ENCODE results near the gene AP5Z1.

AP5Z1 gene

DNA sequence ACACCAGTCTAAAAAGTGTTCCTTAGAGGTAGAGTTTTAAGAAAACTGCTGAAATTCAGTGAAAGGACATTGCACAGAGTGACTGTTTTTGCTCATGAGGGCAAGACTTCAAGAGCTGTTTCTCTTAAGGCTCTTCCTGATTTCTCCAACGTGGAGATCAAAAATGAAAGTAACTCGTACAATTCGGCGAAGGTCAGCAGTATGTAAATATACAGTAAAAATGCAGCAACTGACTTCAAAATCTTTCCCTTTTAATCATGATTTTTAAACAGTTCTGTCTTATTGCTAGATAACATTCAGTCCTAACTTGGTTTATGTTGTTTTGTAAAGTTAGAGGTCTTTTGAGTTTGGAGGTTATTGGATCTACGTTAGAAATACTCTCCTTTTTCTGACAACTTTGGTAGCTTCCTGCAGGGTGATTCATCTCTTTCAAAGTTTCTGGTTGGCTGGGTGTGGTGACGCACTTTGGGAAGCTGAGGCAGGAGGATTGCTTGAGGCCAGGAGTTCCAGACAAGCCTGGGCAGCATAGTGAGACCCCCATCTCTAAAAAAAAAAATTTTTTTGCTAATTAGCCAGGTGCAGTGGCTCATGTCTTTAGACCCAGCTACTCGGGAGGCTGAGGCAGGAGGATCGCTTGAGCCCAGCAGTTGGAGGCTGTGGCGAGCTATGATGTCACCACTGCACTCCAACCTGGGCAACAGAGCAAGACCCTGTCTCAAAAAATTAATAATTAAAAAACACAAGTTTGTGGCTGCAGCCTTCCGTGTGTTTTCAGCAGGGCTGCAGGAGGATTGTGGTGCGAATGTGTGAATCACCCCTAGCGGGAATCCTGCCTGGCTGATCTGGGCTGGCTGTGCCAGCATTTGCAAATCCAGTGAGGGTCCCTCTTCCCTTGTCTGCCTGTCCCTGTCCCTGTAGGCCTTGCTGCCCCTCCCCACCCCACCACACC lies 29.2 kb upstream of the AP5Z1 start:
- peak; percentile 76 for DNase-seq

DNA sequence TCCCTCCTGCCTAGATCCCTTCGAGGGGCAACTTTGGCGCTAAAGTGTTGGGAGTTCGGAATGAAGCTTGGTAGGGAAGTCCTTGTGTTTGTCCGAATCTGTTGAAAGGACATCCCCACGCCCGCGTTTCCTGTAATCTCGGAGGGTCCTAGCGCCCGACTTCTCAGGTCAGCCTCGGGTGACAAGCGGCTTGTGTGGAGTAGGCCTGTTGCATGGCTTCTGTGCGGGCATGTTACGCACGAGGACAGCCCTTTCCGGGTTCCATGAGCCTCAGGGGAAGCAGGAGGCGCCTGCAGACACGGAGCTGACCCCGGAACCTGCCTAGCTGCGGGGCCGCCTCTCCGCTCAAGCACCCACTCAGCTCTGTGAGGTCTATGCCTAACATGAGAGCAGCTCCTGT lies 28.4 kb upstream of the AP5Z1 start:
- DNase-seq, result no peak

DNA sequence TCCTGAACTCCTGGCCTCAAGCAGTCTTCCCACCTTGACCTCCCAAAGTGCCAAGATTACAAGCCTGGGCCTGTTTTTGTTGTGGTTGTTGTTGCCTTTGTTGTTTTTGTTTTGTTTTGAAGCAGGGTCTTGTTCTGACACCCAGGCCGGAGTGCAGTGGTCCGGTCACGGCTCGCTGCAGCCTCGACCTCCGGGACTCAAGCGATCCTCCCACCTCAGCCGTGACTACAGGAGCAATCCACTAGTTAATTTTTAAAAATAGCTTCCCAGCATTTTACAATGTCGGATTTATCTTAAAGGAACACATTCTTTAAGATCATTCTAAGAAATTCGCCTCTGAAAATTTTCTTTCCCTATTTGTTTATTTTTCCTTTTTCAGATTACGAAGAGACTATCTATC lies 27.7 kb upstream of the AP5Z1 start:
- DNase-seq, result no peak

DNA sequence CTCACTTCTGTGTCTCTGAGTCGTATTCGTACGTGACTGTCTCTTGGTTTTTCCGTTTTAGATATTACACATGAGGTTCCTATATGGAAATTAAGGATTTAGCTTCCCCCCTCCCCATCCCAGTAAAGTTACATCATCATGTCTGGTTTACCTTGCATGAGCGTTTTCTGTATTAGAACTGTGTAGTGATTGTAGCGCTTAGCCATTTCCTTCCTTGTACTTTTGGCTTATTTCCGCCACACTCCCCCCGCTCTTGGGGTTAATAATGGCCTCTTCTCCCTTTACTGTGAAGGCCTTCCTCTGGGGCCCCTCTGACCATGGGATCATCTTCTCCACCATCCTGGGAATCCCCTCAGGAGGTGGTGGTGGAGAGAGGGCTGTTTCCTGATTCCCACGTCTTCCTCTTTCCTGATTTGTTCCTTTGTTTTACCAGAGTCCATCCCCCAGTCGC lies 27.2 kb upstream of the AP5Z1 start:
- DNase-seq, result no peak

DNA sequence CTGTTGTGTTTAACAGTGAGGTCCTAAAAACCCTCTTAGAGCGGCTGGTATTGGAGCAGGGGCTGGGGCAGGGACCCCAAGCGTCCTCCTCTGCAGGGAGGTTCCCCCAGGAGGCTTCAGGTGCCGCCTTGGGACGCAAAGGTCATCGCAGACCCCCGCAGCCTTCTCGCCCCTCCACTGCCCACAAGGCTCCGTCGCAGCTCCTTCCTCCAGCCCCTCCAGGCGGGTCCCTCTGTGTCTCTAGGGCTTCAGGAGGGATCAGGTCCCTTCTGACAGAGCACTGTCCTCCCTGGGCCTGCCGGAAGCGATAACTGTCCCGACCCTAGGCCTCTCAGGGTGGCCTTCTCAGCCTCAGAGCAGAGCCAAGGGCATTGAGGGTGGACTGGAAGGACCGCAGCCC lies 26.1 kb upstream of the AP5Z1 start:
- DNase-seq, result no peak

DNA sequence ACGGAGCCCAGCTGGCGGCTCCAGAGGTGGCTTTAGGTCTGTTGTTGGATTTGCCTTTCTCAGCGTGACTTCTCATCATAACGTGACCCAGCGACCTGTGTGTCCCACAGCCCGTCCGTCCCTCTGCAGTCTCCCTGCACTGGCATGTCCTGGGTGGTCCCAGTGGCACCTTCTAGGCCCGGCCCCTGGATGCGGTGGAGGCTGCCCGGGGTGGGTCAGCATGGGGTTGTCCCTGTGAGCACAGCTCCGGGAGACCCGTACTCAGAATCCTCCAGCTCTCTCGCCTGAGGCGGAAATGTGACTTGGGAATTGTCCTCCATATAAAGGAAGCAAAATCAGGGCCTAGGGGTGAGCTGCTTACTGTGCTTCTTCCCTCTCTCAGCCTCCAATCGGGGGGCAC lies 25.6 kb upstream of the AP5Z1 start:
- DNase-seq, result no peak

DNA sequence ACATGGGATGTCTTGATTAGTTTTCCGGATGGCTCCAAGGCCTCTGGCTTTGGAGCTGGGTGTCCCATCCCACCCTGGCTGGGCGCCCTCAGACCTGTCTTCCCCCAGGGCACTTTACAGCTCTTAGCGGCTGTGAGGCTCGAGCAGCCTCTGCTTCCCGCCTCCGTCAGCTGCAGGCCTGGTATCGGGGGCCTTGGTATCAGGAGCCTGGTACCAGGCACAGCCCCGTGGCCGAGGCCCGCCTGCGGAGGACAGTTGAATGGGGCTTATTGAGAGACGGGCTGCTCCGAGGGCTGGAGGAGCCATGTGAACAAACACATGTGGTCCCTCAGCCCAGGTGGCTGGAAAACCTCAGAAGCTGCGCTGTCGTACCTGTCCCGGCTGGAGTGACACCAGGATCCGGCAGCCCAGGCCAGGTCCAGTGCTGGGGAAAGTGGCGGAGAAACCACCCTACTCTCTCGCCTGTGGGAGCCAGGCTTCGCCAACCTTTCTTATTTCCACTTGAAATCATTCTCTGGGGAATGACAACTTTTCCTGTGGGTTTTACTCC lies 23.9 kb upstream of the AP5Z1 start:
- no peak for DNase-seq

DNA sequence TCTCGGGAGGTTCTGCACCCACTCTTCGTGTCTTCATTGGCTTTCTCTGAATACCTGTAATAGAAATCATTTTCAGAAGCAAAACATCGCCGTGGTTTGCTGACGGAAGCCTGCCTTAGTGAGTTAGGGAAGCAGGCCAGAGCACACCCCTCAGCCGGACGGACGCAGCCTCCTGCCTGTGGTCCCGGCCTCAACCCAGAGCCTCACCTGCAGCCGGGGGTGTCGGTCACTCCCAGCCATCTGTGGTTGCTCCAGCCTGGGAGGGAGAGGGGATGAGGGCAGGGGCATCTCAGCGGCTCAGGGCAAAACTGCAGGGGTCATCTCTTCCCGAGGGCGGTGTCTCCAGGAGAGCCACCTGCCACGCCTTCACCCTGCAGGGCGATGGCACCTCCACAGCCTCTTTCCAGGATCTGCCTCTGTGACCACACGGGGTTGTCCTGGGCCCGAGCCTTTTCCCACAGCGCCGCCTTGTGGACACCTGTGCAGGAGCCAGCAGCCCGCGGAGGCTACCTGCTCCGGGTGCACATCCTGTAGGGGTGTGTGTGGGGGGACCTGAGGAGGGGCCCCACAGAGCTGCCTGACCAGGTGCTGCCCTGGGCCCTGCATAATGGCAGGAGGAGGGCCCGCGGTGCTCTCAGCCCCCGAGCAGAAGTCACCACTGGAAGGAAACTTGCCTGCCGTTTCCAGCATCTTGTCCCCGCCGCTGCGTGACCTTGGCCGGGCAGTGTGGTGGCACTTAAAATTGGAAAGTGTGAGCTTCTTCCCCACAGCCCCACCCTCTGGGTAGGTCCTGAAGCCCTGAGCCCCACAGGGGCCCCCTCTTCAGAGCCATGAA lies 21.6 kb upstream of the AP5Z1 start:
- peak; percentile 77 for DNase-seq

DNA sequence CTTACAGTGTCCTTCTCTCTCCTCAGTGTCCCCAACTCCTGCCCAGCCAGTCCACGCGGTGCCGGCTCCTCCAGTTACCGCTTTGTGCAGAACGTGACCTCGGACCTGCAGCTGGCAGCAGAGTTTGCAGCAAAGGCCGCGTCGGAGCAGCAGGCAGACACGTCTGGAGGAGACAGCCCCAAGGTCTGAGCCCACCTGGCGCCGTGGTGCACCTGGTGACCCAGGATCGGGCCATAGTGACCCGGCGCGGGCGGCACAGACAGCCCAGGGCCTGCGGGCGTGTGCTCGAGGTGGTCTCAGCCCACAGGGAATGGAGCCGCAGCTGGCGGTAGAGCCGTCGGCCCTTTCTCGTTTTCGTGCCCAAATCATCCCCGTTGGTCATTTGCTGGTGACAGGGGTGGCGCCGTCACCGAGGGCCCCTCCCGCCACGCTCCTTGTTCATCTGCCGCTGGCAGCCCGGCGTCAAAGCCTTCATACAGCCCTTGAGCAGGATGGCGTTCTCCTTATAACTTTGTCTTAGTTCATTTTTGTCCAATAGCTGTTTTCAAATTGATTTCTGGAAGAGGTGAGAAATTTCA lies 20.9 kb upstream of the AP5Z1 start:
- no peak for DNase-seq

DNA sequence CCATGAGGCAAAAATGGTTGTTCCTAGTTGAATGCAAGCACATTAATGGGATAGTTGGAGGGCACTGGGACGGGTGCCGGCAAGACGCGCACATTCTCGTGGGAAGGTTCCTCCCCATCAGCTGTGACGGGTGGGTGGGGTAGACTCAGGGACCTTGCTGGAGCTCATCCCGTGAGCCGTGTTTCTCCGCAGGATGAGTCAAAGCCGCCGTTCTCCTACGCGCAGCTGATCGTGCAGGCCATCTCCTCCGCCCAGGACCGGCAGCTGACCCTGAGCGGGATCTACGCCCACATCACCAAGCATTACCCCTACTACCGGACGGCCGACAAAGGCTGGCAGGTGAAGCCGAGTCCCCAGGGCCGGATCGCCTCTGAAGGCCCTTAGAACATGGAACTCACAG lies 20.4 kb upstream of the AP5Z1 start:
- DNase-seq, result no peak

DNA sequence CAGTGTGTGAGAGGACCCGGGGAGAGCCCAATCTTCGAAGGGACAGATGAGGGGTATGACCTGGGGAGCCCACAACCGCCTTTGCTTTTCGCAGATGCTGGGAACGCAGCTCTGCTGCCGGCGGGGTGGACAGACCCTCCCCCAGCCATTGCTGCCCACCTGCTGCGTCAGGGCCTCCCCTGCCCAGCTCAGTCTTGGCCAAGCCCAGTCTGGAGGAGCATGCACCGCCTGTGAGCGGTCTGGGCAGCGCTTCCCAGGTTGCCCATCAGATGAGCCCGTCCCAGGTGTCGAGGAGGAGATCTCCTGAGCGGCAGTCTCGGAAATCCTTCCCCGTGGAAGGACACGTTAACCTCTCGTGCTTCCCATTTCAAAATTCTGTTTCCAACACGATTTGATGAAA lies 17.3 kb upstream of the AP5Z1 start:
- no peak for DNase-seq

DNA sequence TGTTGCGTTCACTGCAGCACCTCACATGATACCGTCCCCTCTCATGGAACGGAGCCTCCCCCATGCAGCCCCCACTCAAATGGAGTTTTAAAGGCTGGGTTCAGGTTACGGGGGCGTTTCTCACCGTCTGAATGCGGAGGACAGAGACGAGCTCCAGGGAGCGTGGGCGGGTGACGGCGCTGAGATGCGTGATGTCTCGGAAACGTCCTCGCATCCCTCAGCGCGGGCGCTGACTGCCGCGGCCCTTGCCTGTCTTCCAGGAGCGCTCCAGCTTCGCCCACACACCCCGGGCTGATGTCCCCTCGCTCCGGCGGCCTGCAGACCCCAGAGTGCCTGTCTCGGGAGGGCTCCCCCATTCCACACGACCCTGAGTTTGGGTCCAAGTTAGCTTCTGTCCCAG lies 16.6 kb upstream of the AP5Z1 start:
- no peak for DNase-seq

DNA sequence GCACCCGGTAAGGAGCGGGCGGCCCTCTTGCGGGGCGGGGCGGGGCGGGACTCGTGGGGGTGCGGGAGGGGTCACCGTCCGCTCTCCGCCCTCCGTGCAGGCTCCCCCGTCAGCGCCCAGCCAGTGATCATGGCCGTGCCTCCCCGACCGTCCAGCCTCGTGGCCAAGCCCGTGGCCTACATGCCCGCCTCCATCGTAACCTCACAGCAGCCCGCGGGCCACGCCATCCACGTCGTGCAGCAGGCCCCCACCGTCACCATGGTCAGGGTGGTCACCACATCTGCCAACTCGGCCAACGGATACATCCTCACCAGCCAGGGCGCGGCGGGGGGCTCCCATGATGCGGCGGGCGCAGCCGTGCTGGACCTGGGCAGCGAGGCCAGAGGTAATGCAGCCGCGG lies 16.2 kb upstream of the AP5Z1 start:
- no peak for DNase-seq

DNA sequence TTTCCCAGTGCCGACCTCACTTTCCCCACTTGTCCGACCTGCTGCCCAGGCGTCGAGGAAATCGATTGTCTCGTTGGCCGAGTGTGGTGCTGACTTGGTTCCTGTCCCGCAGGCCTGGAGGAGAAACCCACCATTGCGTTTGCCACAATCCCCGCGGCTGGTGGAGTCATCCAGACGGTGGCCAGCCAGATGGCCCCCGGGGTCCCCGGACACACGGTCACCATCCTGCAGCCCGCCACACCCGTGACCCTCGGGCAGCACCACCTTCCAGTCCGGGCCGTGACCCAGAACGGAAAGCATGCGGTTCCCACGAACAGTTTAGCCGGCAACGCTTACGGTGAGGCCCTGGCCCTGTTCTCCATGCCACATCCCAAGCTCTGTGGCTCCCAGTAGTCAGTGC lies 14.5 kb upstream of the AP5Z1 start:
- no peak for DNase-seq

DNA sequence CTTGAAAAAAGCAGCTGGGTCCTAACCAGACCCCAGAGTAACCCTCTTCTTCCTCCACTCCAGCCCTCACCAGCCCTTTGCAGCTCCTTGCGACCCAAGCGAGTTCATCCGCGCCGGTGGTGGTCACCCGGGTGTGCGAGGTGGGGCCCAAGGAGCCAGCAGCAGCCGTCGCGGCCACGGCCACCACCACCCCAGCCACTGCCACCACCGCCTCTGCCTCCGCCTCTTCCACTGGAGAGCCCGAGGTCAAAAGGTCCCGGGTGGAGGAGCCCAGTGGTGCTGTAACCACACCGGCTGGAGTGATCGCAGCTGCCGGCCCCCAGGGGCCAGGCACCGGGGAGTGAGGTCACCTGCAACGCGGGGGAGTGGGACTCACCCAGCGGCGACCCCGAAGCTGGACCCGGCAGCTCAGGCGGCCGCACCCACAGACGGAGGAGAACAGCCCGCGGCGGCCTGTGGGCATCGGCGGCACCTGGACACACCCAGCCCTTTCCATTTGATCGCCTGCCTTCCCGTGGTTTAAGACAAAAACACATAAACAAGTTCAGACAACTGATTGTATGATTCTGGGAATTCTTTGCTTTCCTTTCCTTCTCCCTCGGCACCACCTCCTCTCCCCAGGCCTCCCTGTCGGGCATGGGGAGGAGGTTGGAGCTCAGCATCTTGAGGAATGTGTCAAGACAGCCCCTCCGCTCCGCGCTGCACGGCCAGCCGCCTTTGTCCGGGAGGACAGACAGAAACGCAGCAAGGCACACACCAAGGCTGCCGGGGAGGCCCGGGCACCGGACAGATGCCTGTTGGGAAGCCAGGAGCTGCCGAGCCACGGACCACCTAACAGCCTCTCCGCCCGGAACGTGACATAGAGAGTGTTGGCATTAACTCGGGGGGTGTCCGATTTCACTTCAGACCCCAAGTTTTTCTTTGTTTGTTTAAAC lies 13.0 kb upstream of the AP5Z1 start:
- no peak for DNase-seq

DNA sequence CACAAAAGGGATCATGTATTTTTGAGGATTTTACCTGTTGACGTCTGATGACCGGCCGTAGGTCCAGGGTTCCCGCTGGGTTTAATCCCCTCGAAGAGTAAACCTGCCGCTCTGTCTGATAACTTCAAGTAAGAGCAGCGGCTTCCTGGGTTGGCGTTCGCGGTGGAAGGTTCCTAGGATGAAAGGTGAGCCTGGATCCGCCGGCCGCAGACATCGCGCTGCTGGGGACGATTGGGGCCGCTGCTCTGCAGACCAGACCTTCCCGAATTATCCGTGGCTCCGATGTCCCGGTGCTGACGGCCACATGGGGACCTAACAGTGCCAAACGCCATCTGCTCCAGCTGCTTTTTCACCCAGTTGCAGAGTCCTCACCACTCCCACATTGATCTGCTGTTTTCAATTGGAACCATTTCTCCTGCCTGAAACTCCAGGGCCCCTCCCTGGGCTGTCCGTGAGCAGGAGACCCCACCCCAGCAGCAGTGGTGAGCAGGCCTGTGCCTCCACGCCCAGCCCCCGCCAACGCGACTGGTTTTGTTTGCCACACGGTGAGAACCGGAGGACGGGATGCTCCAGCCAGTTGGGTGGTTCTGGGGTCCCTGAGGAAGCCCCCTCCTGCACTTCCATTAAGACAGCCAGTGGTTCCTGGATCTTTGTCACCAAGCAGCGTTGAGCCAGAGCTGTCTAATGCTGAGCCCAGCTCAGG lies 12.2 kb upstream of the AP5Z1 start:
- DNase-seq, result no peak

DNA sequence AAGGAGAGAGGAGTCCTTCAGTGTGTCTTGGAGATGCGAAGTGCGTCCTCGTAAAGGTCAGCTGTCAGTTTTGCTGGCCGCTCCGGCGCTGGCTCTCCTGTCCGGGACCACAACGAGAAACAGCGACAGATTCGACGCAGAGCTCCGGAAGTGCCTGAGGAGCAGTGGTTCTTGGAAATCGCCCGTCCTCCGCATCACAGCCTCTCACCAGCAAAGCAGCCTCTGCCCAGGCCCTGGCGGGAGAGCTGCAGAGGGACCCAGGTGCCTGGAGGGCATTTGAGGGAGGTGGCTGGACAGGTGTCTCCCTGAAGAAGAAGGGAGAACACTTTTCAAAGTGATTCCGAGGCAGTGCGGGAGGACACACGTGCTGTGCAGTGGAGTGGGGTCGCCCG lies 11.6 kb upstream of the AP5Z1 start:
- DNase-seq, result no peak

DNA sequence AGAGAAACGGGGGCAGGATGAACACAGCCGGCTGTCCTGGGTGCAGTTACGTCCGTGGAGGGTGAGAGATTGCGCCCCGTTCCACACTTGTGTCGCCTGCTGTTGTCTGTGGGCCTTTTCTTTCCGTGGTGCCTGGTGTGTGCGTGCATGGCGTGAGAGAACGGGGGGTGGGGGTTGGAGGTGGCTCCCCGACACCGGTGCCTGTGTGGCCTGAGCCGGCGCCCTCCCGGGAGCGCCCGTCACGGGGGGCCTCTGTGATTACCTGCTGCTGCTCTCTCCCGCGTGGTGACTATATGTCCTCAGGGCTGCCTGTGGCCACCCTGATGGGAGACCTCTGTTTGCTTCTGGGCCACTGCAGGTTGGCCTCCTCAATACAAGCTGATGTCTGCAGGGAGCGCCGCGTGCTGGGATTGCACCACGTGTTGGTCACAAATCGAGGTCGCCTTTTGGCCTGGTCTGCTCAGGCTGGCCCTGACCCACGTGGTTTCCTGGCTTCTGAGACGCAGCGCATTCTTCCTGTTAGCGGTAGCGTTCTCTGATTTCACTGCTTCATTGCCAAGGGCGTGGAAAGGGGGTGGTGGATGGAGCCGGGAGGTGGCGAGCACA lies 10.9 kb upstream of the AP5Z1 start:
- no peak for DNase-seq

DNA sequence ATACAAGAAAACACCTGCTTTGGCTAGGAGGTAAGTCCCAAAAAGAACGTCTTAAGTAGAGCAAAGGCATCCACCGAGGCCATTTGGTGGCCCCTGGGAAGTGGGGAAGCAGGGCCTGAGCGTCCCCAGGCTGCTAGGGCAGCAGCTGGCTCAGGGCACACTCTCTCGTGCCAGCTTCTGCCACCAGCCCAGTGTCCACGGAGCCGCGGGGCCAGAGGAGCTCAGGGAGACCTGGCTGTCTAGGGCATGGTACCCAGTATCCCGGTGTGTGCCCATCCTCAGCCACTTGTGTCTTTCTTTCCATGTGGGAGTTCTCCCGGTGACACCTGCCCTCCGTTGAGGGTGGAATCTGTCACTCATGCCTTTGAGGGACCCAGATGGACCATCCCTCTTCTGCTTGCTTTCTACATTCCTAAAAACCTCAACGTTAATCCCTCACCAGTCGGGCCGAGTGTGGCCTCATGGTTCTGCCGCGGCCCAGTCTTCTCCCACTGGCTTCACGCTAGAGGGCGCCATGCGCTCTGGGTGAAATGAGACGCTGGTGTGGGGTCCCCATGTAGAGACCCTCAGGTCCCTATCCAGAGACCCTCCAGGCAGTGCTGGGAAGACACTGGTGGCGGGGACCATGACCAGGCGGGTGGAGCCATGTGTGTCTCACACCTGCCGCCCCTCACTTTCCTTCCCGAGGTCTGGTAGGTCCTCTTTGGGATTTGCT lies 9.5 kb upstream of the AP5Z1 start:
- DNase-seq, result no peak

All from NCI-H226 (cell line).